Peyer's patch (tissue), 4 donors: ENCODE data around the gene CDHR2. TPM values are rescaled to one million over a fixed set of nuclear protein-coding genes. Genes with fewer than 3 reads are reported as not detected.

Experiments used
- DNase-seq, 3 donors: peaks; one replicate each; pipeline ENCODE4 v3.0.0-alpha.2; 2017 to 2019
- H3K27ac ChIP-seq, 4 donors: fragments of 200-600 bp; sonication (generic); one replicate each; pipeline ENCODE4 v1.5.1; 2016 to 2019
- H3K27me3 ChIP-seq, 2 donors: fragments of 200-600 bp; sonication (generic); one replicate each; pipeline ENCODE4 v1.5.1; 2019
- H3K36me3 ChIP-seq, 3 donors: fragments of 200-600 bp; sonication (generic); one replicate each; pipeline ENCODE4 v1.5.1; 2016 to 2019
- H3K4me1 ChIP-seq, 4 donors: fragments of 200-600 bp; sonication (generic); one replicate each; pipeline ENCODE4 v1.5.1; 2016 to 2019
- H3K4me3 ChIP-seq, 4 donors: fragments of 200-600 bp; sonication (generic); 1 replicate in 3 of 4; 2 replicates in 1 of 4; pipeline ENCODE4 v1.5.1; 2016 to 2019; ENCODE audit warnings: mild to moderate bottlenecking in 1 of 4
- H3K9me3 ChIP-seq, 4 donors: fragments of 200-600 bp; sonication (generic); one replicate each; pipeline ENCODE4 v1.5.1; 2016 to 2019; ENCODE audit warnings: mild to moderate bottlenecking in 1 of 4
- POLR2A ChIP-seq, 2 donors: fragments of 450-650 bp; IDR thresholded peaks; one replicate each; pipeline ENCODE4 v1.5.1; 2017; ENCODE audit warnings: antibody characterized with exemption in 2 of 2, mild to moderate bottlenecking in 2 of 2, moderate library complexity in 2 of 2
- total RNA-seq, 4 donors: library from RNA; depleted of rRNA; stranded (reverse); fragments of >200 nt; gene quantifications; one replicate each; pipeline ENCODE4 v1.1.0, GENCODE V29; 2016
- TF ChIP-seq, protein P1 (sequence below), 6 experiments: fragments of 450-650 bp in 4 of 6; fragments of 200-600 bp in 2 of 6; sonication (generic) in 1 of 6; IDR thresholded peaks; one replicate each; pipeline ENCODE4 v1.5.1; 2017 to 2019; ENCODE audit warnings: antibody characterized with exemption in 6 of 6, mild to moderate bottlenecking in 3 of 6, moderate library complexity in 1 of 6

The CDHR2 gene
- total RNA-seq, 4 donors from 2014 or later = 39.6 to 823 (median 613) TPM

GRCh38 chr5:176577312-176578176 lies 28.4 kb downstream of the CDHR2 start:
- Histone ChIP-seq H3K4me1 (no peaks in the 10 kb centered on the region), H3K27ac (no peak overlapping the region), H3K27me3 (no peaks in the 10 kb centered on the region), H3K4me3 (no peak overlapping the region), H3K9me3 (no peaks in the 10 kb centered on the region), H3K36me3 (peaks cover 0 to 37% (median 0%) of the 10 kb centered on the region in 3 donors)
- no peak for TF ChIP-seq POLR2A (IDR thresholded peaks at IDR 0.05)
- TF ChIP-seq, protein P1, sequence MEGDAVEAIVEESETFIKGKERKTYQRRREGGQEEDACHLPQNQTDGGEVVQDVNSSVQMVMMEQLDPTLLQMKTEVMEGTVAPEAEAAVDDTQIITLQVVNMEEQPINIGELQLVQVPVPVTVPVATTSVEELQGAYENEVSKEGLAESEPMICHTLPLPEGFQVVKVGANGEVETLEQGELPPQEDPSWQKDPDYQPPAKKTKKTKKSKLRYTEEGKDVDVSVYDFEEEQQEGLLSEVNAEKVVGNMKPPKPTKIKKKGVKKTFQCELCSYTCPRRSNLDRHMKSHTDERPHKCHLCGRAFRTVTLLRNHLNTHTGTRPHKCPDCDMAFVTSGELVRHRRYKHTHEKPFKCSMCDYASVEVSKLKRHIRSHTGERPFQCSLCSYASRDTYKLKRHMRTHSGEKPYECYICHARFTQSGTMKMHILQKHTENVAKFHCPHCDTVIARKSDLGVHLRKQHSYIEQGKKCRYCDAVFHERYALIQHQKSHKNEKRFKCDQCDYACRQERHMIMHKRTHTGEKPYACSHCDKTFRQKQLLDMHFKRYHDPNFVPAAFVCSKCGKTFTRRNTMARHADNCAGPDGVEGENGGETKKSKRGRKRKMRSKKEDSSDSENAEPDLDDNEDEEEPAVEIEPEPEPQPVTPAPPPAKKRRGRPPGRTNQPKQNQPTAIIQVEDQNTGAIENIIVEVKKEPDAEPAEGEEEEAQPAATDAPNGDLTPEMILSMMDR (IDR thresholded peaks at IDR 0.05) = no peak
- no peak for DNase-seq

- Histone ChIP-seq H3K4me1 (no peaks in the 10 kb centered on the region), H3K9me3 (no peaks in the 10 kb centered on the region), H3K4me3 (no peak overlapping the region), H3K36me3 (peaks cover 0 to 46% (median 0%) of the 10 kb centered on the region in 3 donors), H3K27ac (no peak overlapping the region), H3K27me3 (no peaks in the 10 kb centered on the region)
- no peak for TF ChIP-seq POLR2A (IDR thresholded peaks at IDR 0.05)
- TF ChIP-seq, protein P1 (IDR thresholded peaks at IDR 0.05) = peak in 5 of 6 experiments; percentile 24 to 50 (median 46)
- DNase-seq = peak; percentile 60 to 78 (median 66)
These were observed 29.3 kb downstream of the CDHR2 start for GRCh38 chr5:176578391-176578808.

DNA sequence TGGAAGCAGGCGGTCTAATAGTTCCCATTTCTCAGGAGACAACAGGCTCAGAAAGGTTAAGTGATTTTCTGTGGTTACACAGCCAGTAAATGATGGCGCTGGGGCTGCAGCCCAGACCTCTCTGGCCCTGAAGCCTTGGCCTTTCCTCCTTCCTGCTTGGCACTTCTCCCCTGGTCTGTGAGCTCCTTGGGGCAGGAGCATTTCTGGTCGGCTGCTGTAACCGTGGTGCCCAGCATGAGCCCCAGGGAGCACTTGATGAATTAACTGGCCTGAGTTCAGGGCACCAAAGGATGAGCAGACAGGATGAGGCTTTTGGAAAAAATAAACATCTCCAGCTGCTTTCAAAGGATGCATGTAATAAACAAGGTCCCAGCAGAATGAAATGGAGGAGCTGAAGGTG lies 30.2 kb downstream of the CDHR2 start:
- no peak for DNase-seq
- Histone ChIP-seq H3K27me3 (no peaks in the 10 kb centered on the region), H3K27ac (no peak overlapping the region), H3K9me3 (no peaks in the 10 kb centered on the region), H3K4me1 (no peaks in the 10 kb centered on the region), H3K4me3 (no peak overlapping the region), H3K36me3 (peaks cover 0 to 55% (median 0%) of the 10 kb centered on the region in 3 donors)
- TF ChIP-seq, protein P1 (IDR thresholded peaks at IDR 0.05) = no peak
- TF ChIP-seq POLR2A (IDR thresholded peaks at IDR 0.05) = no peak

GRCh38 chr5:176581361-176581760 lies 32.2 kb downstream of the CDHR2 start:
- TF ChIP-seq, protein P1 (IDR thresholded peaks at IDR 0.05) = no peak
- TF ChIP-seq POLR2A (IDR thresholded peaks at IDR 0.05) = no peak

GRCh38 chr5:176583076-176583475 lies 33.9 kb downstream of the CDHR2 start:
- no peak for TF ChIP-seq POLR2A (IDR thresholded peaks at IDR 0.05)
- TF ChIP-seq, protein P1 (IDR thresholded peaks at IDR 0.05) = no peak
- Histone ChIP-seq H3K4me1 (no peaks in the 10 kb centered on the region), H3K36me3 (peaks cover 0 to 64% (median 0%) of the 10 kb centered on the region in 3 donors), H3K27me3 (no peaks in the 10 kb centered on the region), H3K27ac (no peak overlapping the region), H3K9me3 (peaks cover 0 to 14% (median 3%) of the 10 kb centered on the region in 4 donors), H3K4me3 (no peak overlapping the region)
- no peak for DNase-seq

More at GRCh38 chr5:176581361-176581760, 32.2 kb downstream of the CDHR2 start:
- Histone ChIP-seq H3K4me3 (no peak overlapping the region), H3K4me1 (no peaks in the 10 kb centered on the region), H3K9me3 (peaks cover 0 to 14% (median 3%) of the 10 kb centered on the region in 4 donors), H3K27ac (no peak overlapping the region), H3K36me3 (peaks cover 0 to 68% (median 0%) of the 10 kb centered on the region in 3 donors), H3K27me3 (no peaks in the 10 kb centered on the region)
- DNase-seq = no peak
